H1 (cell line): ENCODE results near the gene NFAT5. TPM values are rescaled to one million over a fixed set of nuclear protein-coding genes. Genes with fewer than 3 reads are reported as not detected.

Experiments
- ATF3 ChIP-seq: IDR thresholded peaks from 2 replicates; pipeline ENCODE4 v1.6.1; 2011; ENCODE audit warnings: low read depth, mild to moderate bottlenecking, low read length; ENCODE audit not compliant: insufficient read depth
- CBX5 ChIP-seq: fragments of 300-800, 300-1000 bp; sonication (generic); IDR thresholded peaks from 2 replicates; pipeline ENCODE4 v1.7.1; 2016; ENCODE audit warnings: antibody characterized with exemption, low read length, low read depth
- KDM4A ChIP-seq: IDR thresholded peaks from one replicate; pipeline ENCODE4 v1.7.1; 2012; ENCODE audit warnings: low read depth, mild to moderate bottlenecking, moderate library complexity, low read length, inconsistent platforms; ENCODE audit not compliant: severe bottlenecking
- SP4 ChIP-seq: IDR thresholded peaks from 2 replicates; pipeline ENCODE4 v1.6.1; 2012; ENCODE audit warnings: low read length, inconsistent platforms
- polyA plus RNA-seq, 7 experiments: library from polyadenylated mRNA; depleted of rRNA in 3 of 7; stranded (reverse) in 5 of 7; unstranded in 2 of 7; fragments of >200 nt in 5 of 7; fragments of 200-250 nt in 2 of 7; gene quantifications; 1 replicate in 5 of 7; 2 replicates in 1 of 7; 4 replicates in 1 of 7; pipeline versions ENCODE4 v1.2.1 to v1.2.3, GENCODE V29; 2011 to 2013; ENCODE audit warnings: missing spikeins in 2 of 7, mixed read lengths in 2 of 7
- total RNA-seq: library from RNA; stranded (reverse); fragmentation: NEBNext Ultra II Directional; extraction: Animal tissue kit (Norgen Biotek cat#: 25700); gene quantifications from 2 replicates; pipeline ENCODE4 v1.2.1, GENCODE V29; 2021

The NFAT5 gene
- total and polyA plus RNA-seq, 2 of the 8 experiments (the other 6 are each of a cell fraction or from before 2014, with no cell fraction given), result 8.9 to 29.0 TPM

- TF ChIP-seq ATF3 (no peak), CBX5 (no peak), KDM4A (no peak), SP4 (no peak)
- TF ChIP-seq, all 59 proteins: peak for 0
Observed at GRCh38 chr16:69600202-69600601, 34.4 kb downstream of the NFAT5 start (continued).
